ENCODE data around the gene CACNA1A. TPM values are rescaled to one million over a fixed set of nuclear protein-coding genes. Genes with fewer than 3 reads are reported as not detected.

CACNA1A gene
- polyA plus RNA-seq, 1 donor (not counting 4 experiments of a cell fraction or from before 2014, with no cell fraction given), result not detected

DNA sequence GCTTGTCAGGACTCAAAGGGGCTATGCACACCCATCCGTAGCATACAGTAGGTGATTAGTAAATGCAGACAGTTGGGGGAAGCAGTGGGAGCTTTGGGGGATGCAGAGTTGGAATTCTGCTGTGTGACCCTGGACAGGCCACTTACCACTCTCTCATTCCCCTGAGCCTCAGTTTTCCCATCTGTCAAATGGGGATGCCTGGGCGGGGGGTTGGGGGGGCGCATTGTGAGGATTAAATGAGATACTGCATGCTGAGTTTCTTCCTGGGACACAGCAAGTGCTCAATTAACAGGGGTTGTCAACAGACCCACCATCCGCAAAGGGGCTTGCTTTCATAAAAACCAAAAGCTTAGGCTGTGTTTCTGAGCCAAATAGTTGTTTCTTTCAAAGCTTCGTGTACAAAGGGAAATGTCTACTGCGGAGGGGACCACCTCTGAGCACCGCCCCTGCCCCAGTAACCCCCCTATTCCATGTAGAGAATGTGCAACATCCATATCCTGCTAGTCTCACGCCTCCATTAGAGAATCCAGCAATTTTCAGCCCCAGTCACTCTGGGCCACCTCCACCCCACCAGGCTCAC lies 223.7 kb downstream of the CACNA1A start:
- H3K27me3 ChIP-seq (ENCODE audit: control insufficient read depth, extremely low read depth, insufficient read depth, low read length), result peaks cover 17% of the 10 kb centered on the region
- H3K79me2 ChIP-seq (ENCODE audit: control insufficient read depth, insufficient read depth, low read length), result no peaks in the 10 kb centered on the region
- FAIRE-seq, result no peak
- H3K4me3 ChIP-seq (ENCODE audit: control insufficient read depth in 2 of 3, extremely low read depth in 1 of 3, insufficient read depth in 2 of 3, low read depth in 1 of 3, low read length in 3 of 3), result no peak overlapping the region
- TF ChIP-seq, protein P1, sequence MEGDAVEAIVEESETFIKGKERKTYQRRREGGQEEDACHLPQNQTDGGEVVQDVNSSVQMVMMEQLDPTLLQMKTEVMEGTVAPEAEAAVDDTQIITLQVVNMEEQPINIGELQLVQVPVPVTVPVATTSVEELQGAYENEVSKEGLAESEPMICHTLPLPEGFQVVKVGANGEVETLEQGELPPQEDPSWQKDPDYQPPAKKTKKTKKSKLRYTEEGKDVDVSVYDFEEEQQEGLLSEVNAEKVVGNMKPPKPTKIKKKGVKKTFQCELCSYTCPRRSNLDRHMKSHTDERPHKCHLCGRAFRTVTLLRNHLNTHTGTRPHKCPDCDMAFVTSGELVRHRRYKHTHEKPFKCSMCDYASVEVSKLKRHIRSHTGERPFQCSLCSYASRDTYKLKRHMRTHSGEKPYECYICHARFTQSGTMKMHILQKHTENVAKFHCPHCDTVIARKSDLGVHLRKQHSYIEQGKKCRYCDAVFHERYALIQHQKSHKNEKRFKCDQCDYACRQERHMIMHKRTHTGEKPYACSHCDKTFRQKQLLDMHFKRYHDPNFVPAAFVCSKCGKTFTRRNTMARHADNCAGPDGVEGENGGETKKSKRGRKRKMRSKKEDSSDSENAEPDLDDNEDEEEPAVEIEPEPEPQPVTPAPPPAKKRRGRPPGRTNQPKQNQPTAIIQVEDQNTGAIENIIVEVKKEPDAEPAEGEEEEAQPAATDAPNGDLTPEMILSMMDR (optimal IDR thresholded peaks at IDR 0.05 in 1 of 3, IDR thresholded peaks at IDR 0.05 in 1 of 3, conservative IDR thresholded peaks at IDR 0.05 in 1 of 3; ENCODE audit: extremely low read depth in 1 of 3, insufficient read depth in 2 of 3, low read length in 3 of 3), result no peak
- no peak for TF ChIP-seq EZH2 (IDR thresholded peaks at IDR 0.05; ENCODE audit: low read length)
- no peak overlapping the region for H3K27ac ChIP-seq (ENCODE audit: control insufficient read depth, insufficient read depth, low read length)
- dilution Hi-C loops (cut with MboI; ENCODE audit: extremely low pct_ligation_motif_present, low sequenced_read_pairs), result no loop called here
- no peak for DNase-seq (ENCODE audit: low read depth, low spot score)
- H3K4me2 ChIP-seq (ENCODE audit: control insufficient read depth, extremely low read depth, insufficient read depth, low read depth, low read length), result no peak overlapping the region
- H3K4me1 ChIP-seq (ENCODE audit: control insufficient read depth, extremely low read depth, insufficient read depth, low read length), result no peaks in the 10 kb centered on the region
- H3K36me3 ChIP-seq (ENCODE audit: control insufficient read depth in 2 of 2, extremely low read depth in 1 of 2, insufficient read depth in 2 of 2, low read length in 2 of 2), result no peaks in the 10 kb centered on the region
- H3K9me1 ChIP-seq (ENCODE audit: control insufficient read depth, extremely low read depth, insufficient read depth, low read length), result no peaks in the 10 kb centered on the region
- no peaks in the 10 kb centered on the region for H4K20me1 ChIP-seq (ENCODE audit: control insufficient read depth, extremely low read depth, insufficient read depth, low read length)
- no peak overlapping the region for H2AFZ ChIP-seq (ENCODE audit: control insufficient read depth, low read length)
- no peak overlapping the region for H3K9ac ChIP-seq (ENCODE audit: control insufficient read depth, extremely low read depth, insufficient read depth, low read length)
- no peaks in the 10 kb centered on the region for H3K9me3 ChIP-seq (ENCODE audit: control insufficient read depth, low read depth, low read length)

DNA sequence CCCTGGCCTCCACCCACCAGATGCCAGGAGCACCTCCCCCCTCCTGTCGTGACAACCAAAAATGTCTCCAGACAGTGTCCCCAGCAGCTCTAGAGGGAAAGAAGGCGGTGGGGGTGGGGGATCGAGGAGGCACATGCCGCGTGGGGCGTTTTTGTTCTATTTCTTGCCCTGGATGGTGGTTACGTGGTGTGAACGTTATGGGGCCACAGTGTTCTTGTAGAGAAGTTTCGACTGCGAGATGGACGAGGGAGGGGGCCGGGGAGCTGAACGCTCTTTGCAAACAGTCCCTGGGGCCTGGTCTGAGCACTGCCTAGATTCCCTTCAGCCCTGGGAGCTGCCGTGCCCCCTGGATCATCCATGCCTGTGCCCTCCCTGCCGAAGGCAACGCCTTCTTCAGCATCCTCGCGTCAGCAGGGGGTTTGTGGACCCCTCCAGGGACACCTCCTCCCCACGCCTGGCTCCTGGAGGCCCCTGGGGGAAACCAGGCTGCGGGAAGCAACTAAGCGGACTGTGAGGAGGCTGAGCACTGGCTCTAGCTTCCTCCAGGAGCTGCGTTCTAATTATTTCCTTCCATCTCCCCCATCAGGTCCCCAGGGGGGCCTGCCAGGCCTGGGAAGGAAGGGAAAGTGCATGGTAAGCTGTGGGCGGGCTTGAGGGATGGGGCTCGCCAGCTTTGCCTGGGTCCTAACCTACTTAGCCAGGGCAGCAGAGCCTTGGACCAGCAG lies 224.6 kb downstream of the CACNA1A start:
- no peaks in the 10 kb centered on the region for H3K79me2 ChIP-seq (ENCODE audit: control insufficient read depth, insufficient read depth, low read length)
- no peak for TF ChIP-seq EZH2 (IDR thresholded peaks at IDR 0.05; ENCODE audit: low read length)
- TF ChIP-seq, protein P1 (optimal IDR thresholded peaks at IDR 0.05 in 1 of 3, IDR thresholded peaks at IDR 0.05 in 1 of 3, conservative IDR thresholded peaks at IDR 0.05 in 1 of 3; ENCODE audit: extremely low read depth in 1 of 3, insufficient read depth in 2 of 3, low read length in 3 of 3), result no peak
- no peaks in the 10 kb centered on the region for H3K4me1 ChIP-seq (ENCODE audit: control insufficient read depth, extremely low read depth, insufficient read depth, low read length)
- FAIRE-seq (no peak), DNase-seq (ENCODE audit: low read depth, low spot score) (no peak)
- H3K36me3 ChIP-seq (ENCODE audit: control insufficient read depth in 2 of 2, extremely low read depth in 1 of 2, insufficient read depth in 2 of 2, low read length in 2 of 2), result no peaks in the 10 kb centered on the region
- no peak overlapping the region for H2AFZ ChIP-seq (ENCODE audit: control insufficient read depth, low read length)
- peaks cover 17% of the 10 kb centered on the region for H3K27me3 ChIP-seq (ENCODE audit: control insufficient read depth, extremely low read depth, insufficient read depth, low read length)
- H3K9ac ChIP-seq (ENCODE audit: control insufficient read depth, extremely low read depth, insufficient read depth, low read length), result no peak overlapping the region
- no peak overlapping the region for H3K4me2 ChIP-seq (ENCODE audit: control insufficient read depth, extremely low read depth, insufficient read depth, low read depth, low read length)
- H3K9me3 ChIP-seq (ENCODE audit: control insufficient read depth, low read depth, low read length), result no peaks in the 10 kb centered on the region
- H4K20me1 ChIP-seq (ENCODE audit: control insufficient read depth, extremely low read depth, insufficient read depth, low read length), result no peaks in the 10 kb centered on the region
- dilution Hi-C loops (cut with MboI; ENCODE audit: extremely low pct_ligation_motif_present, low sequenced_read_pairs), result no loop called here
- H3K4me3 ChIP-seq (ENCODE audit: control insufficient read depth in 2 of 3, extremely low read depth in 1 of 3, insufficient read depth in 2 of 3, low read depth in 1 of 3, low read length in 3 of 3), result no peak overlapping the region
- H3K27ac ChIP-seq (ENCODE audit: control insufficient read depth, insufficient read depth, low read length), result no peak overlapping the region
- H3K9me1 ChIP-seq (ENCODE audit: control insufficient read depth, extremely low read depth, insufficient read depth, low read length), result no peaks in the 10 kb centered on the region

Measured in keratinocyte (primary cell).